ENCODE results near the gene KCNH5. TPM values are rescaled to one million over a fixed set of nuclear protein-coding genes. Genes with fewer than 3 reads are reported as not detected.

The KCNH5 gene
- total RNA-seq, 1 donor from 2014 or later: not detected

GRCh38 chr14:62939970-62940369, 105.3 kb downstream of the KCNH5 start:
- H3K9me3 ChIP-seq (replicated peaks): no peaks in the 10 kb centered on the region
- no peaks in the 10 kb centered on the region for H3K27me3 ChIP-seq (ENCODE audit: low read depth)
- intact Hi-C loops (cut with micrococcal nuclease): no loop called here
- no peak for DNase-seq
- H3K4me3 ChIP-seq: no peak overlapping the region
- H3K27ac ChIP-seq (replicated peaks): no peak overlapping the region
- no peak for TF ChIP-seq CTCF (IDR thresholded peaks at IDR 0.05; ENCODE audit: borderline replicate concordance)
- H3K4me1 ChIP-seq: no peaks in the 10 kb centered on the region
- no peaks in the 10 kb centered on the region for H3K36me3 ChIP-seq

GRCh38 chr14:62938778-62939177, 106.5 kb downstream of the KCNH5 start:
- no peaks in the 10 kb centered on the region for H3K9me3 ChIP-seq (replicated peaks)
- TF ChIP-seq CTCF (IDR thresholded peaks at IDR 0.05; ENCODE audit: borderline replicate concordance): no peak
- intact Hi-C loops (cut with micrococcal nuclease): no loop called here

GRCh38 chr14:62934439-62934838, 110.8 kb downstream of the KCNH5 start:
- Histone ChIP-seq H3K4me3 (no peak overlapping the region), H3K27ac (replicated peaks) (no peak overlapping the region), H3K4me1 (no peaks in the 10 kb centered on the region), H3K27me3 (ENCODE audit: low read depth) (no peaks in the 10 kb centered on the region), H3K36me3 (no peaks in the 10 kb centered on the region), H3K9me3 (replicated peaks) (peaks cover 7% of the 10 kb centered on the region)
- intact Hi-C loops (cut with micrococcal nuclease): no loop called here
- no peak for DNase-seq
- no peak for TF ChIP-seq CTCF (IDR thresholded peaks at IDR 0.05; ENCODE audit: borderline replicate concordance)

More at GRCh38 chr14:62938778-62939177, 106.5 kb downstream of the KCNH5 start:
- Histone ChIP-seq H3K27me3 (ENCODE audit: low read depth) (no peaks in the 10 kb centered on the region), H3K36me3 (no peaks in the 10 kb centered on the region), H3K27ac (replicated peaks) (no peak overlapping the region), H3K4me1 (no peaks in the 10 kb centered on the region), H3K4me3 (no peak overlapping the region)
- no peak for DNase-seq

- no peaks in the 10 kb centered on the region for H3K36me3 ChIP-seq
- H3K9me3 ChIP-seq (replicated peaks): peaks cover 20% of the 10 kb centered on the region
- no peak overlapping the region for H3K4me3 ChIP-seq
- no peak for TF ChIP-seq CTCF (IDR thresholded peaks at IDR 0.05; ENCODE audit: borderline replicate concordance)
- intact Hi-C loops (cut with micrococcal nuclease): no loop called here
- DNase-seq: no peak
- no peaks in the 10 kb centered on the region for H3K4me1 ChIP-seq
- no peaks in the 10 kb centered on the region for H3K27me3 ChIP-seq (ENCODE audit: low read depth)
- no peak overlapping the region for H3K27ac ChIP-seq (replicated peaks)
Observed at GRCh38 chr14:62921466-62921865, 123.8 kb downstream of the KCNH5 start.

- no peak for TF ChIP-seq CTCF (IDR thresholded peaks at IDR 0.05; ENCODE audit: borderline replicate concordance)
- Histone ChIP-seq H3K36me3 (no peaks in the 10 kb centered on the region), H3K27ac (replicated peaks) (no peak overlapping the region), H3K4me1 (no peaks in the 10 kb centered on the region), H3K4me3 (no peak overlapping the region), H3K27me3 (ENCODE audit: low read depth) (no peaks in the 10 kb centered on the region), H3K9me3 (replicated peaks) (peaks cover 2% of the 10 kb centered on the region)
- intact Hi-C loops (cut with micrococcal nuclease): no loop called here
- no peak for DNase-seq
Observed at GRCh38 chr14:62916551-62916950, 128.7 kb downstream of the KCNH5 start.

- Histone ChIP-seq H3K4me1 (no peaks in the 10 kb centered on the region), H3K4me3 (no peak overlapping the region), H3K9me3 (replicated peaks) (peaks cover 11% of the 10 kb centered on the region), H3K27me3 (ENCODE audit: low read depth) (no peaks in the 10 kb centered on the region), H3K36me3 (no peaks in the 10 kb centered on the region), H3K27ac (replicated peaks) (no peak overlapping the region)
- intact Hi-C loops (cut with micrococcal nuclease): no loop called here
- DNase-seq: no peak
- TF ChIP-seq CTCF (IDR thresholded peaks at IDR 0.05; ENCODE audit: borderline replicate concordance): no peak
Observed at GRCh38 chr14:62914873-62915272, 130.4 kb downstream of the KCNH5 start.

Measured in left ventricle myocardium inferior (tissue), 1 donor.